HG03108 (cell line): Measurements from ENCODE around the gene BAX.

Experiments
- ATAC-seq: cut with Tn5 transposase; IDR thresholded peaks from one replicate; pipeline ENCODE4 v1.9.1; 2021; ENCODE audit warnings: moderate library complexity; ENCODE audit not compliant: unreplicated experiment

The BAX gene

DNA sequence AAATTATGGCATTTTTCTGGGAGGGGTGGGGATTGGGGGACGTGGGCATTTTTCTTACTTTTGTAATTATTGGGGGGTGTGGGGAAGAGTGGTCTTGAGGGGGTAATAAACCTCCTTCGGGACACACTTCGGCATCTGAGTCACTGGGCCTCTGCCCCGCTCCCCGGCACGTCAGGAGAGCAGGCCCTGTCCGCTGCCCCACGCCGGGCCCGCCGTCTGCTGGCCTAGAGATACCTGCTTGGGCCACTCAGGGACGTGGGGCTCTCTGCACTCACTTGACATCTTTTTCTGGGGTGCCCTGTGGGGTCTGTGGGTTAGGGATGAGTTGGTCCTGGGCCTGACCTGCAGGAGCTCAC, 7.0 kb downstream of the BAX start:
- no peak for ATAC-seq

DNA sequence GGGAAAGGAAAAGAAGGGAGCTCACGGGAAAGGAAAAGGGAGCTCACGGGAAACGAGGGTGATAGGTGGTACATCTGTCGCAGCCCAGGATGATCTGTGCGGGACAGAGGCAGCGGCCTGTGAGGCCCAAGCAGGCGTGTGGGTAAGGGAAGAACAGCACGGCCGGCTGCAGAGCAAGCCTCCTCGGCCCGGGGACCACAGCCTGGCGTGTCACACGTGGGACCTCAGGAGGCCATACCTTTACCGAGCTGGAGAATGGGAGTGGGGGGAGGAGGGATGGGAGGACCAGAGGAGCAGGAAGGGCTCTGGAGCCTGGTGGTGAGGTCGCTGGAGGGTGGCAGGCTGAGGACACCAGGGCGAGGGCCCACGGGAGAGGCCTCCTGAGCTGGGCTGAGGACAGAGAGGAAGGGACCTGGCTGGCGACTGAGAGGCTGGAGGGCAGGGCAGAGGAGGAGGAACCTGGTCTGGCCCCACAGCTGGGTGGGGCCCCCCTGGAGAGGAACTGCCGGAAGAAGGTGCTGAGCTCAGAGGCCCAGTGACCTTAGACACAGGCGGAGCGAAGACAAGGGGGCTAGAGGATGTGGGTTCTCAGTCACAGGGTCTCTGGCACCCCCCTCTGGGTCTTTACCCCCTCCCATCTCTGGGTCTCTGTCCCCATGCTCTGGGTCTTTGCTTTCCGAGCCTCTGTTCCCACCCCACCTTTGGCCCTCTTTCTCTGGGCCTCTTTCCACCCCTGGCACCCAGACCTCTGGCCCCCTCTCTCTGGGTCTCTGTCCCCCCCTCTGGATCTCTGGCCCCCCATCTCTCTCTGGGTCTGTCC, 7.6 kb downstream of the BAX start:
- ATAC-seq: peak; percentile 40

DNA sequence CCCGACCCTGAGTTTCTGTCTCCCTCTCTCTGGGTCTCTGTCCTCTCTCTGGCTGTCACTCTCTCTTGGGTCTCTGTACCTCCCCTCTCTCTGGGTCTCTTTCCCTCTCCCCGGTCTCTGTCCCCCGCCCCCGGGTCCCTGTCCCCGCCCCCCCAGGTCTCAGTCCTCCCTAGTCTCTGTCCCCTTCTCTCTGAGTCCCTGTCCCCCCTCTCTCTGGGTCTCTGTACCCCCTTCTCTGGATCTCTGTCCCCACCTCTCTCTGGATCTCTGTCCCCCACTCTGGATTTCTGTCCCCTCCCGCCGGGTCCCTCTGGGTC, 8.1 kb downstream of the BAX start:
- no peak for ATAC-seq

DNA sequence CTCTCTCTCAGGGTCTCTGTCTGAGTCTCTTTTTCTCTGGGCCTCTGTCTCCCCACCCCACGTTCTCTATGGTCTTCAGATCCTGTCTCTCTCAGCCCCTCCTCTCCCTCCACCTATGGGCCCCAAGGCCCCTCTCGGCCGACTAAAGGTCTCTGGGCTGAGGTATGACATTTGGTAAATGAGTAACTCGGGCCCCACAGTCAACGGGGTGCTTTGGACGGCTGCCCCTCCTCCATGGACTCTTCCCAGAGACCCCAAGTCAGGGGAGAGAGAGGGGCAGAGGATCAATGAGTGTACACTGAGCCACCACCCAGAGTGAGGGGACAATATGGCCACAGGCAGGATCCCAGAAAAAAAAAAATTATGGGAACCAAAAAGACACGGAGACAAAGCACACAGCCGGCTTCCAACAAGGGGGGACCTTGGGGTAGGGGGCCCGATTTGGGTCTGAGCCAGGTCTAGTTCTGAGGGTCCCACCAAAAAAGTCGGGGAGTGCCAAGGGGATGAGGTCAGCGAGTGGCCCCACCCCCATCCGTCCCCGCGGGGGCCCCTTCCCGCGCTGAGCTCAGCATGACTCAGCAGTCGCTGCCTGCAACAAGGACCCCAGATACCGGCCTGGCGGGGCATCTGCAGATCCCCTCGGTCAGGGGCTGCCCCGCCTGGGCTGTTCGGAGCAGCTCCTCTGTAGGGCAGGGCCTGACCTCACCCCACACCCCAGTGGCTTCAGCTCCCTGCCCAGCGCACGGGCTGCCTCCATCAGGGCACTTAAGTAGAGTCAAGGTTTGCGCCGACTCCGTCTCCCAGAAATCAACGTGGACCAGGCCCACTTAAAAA, 8.9 kb downstream of the BAX start:
- ATAC-seq: peak; percentile 27

DNA sequence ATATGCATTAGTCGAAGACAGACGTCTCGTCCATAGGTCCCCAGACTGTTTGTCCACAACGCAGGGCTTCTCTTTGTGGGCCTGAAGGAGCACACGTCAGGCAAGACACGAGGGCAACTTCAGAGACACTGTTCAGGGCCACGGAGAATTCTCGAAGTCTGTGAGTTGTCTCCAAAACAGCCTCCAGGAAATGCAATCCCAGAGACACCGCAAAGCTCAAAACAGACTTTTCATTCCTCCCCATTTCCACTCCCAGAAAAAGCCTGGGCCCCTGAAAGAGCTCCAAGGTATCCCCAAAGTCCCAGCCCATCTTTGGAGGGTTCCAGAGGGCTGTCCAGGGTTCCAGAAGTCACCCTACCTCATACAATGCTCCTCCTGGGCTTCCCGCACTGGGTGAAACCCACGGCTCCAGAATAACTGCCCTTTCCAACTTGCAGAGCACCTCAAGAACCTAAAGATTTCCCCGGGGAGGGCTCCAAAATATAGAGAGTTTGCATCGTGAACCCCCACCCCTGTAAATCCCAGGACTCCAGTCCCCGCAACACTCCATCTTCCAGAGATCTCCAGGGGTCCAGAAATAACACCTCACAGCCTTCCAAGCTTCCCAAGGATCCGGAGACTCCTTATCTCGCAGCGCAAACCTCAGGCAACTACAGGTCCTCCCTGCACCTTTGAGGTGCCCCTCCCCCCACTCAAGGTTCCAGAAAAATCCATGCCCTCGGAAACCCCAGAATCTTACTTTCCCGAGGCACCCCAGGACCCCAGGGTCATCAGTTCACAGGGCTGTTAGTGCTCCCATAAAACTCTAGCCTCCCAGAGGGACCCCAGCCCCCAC, 9.7 kb downstream of the BAX start:
- no peak for ATAC-seq

DNA sequence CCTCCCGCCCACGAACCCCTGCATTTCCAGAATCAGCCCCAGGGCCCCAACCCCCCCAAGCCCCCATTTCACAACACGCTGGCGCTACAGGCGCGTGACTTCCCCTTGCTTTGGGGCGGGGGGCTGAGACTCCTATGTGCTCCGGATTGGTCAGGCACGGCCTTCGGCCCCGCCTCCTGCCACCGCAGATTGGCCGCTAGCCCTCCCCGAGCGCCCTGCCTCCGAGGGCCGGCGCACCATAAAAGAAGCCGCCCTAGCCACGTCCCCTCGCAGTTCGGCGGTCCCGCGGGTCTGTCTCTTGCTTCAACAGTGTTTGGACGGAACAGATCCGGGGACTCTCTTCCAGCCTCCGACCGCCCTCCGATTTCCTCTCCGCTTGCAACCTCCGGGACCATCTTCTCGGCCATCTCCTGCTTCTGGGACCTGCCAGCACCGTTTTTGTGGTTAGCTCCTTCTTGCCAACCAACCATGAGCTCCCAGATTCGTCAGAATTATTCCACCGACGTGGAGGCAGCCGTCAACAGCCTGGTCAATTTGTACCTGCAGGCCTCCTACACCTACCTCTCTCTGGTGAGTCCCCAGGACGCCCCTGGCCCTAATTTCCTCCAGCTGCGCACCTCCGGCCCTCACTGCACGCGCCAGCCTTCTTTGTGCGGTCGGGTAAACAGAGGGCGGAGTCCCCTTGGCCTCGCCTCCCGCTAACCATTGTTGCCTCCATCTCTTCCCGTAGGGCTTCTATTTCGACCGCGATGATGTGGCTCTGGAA, 10.5 kb downstream of the BAX start, which contains the start of gene FTL:
Gene FTL, plus strand, starts transcription at position 270 of the 766 bp plus-strand sequence. Its CDS starts 199 bp downstream, at position 469.
- ATAC-seq: peak; percentile 45

DNA sequence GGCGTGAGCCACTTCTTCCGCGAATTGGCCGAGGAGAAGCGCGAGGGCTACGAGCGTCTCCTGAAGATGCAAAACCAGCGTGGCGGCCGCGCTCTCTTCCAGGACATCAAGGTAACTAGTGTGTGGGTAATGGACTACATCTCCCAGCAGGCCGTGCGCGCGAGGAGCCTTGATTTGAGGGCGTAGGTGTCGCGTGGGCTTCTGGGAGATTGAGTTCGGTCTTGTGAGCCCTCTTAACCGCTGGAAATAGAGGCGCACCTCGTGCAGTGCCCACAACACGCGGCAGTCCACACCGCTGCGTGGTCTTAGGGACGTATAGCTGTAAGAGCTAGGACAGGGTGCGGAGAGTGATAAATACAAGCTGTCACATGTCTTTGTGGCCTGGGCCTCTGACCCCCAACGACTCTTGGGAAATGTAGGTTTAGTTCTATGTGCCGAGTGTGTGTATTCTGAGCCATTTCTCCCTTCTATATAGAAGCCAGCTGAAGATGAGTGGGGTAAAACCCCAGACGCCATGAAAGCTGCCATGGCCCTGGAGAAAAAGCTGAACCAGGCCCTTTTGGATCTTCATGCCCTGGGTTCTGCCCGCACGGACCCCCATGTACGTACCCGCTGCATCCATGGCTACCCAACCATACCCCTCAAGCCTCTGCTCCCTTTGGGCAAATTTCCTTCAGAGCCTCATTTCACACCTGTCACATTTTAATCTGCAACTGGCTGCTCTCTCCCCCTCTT, 11.3 kb downstream of the BAX start:
- ATAC-seq: no peak

DNA sequence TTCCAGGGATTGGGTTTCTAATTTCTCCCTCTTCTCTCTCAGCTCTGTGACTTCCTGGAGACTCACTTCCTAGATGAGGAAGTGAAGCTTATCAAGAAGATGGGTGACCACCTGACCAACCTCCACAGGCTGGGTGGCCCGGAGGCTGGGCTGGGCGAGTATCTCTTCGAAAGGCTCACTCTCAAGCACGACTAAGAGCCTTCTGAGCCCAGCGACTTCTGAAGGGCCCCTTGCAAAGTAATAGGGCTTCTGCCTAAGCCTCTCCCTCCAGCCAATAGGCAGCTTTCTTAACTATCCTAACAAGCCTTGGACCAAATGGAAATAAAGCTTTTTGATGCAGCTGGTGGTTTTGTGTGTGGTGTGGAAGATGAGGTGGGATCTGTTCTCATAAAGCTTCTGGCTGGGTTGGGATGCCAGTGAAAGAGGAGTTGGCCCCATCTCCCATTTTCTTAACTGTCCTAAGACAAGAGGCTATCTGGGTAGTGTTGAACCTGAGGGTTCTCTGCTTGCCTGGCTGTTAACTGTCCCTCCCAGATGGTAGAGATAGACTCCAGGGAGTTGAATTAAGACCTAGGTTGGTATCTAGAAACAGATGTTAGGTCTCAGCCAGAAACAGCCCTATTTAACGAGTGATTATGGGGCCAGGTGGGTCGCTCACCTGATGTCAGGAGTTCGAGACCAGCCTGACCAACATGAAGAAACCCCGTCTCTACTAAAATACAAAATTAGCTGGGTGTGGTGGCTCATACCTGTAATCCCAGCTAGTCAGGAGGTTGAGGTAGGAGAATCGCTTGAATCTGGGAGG, 12.1 kb downstream of the BAX start:
- ATAC-seq: no peak

DNA sequence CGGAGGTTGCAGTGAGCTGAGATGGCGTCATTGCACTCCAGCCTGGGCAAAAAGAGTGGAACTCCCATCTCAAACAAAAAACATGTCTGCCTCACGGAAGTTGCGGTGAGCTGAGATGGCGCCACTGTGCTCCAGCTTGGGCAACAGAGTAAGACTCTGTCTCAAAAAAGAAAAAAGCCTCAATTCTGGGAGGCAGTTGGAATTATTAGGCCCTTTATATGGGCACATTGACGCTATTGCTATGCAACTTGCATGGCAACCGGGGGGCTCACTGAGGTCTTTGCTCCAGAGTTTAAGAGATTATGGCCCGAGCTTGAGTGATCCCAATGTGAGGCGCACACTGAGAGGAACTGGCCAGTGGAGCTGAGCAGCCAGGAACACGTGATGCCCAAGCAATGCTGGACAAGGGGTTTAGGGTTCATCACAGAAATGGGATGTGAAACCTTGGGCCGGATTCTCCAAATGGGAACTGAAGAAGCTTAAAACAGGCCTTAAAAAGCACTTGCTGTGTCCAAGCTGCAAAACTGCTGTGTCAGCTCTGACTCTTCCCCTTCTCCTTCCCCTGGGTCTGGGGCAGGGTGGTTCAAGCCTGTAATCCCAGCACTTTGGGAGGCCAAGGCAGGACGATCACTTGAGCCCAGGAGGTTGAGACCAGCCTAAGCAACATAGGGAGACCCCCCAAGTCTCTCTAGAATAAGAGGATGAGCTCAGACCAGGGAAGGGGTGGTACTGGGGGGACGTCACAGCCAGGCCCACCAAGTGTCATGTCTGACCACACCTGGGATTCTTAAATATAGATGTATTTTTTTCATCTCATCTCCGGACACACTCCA, 12.9 kb downstream of the BAX start:
- ATAC-seq: no peak

DNA sequence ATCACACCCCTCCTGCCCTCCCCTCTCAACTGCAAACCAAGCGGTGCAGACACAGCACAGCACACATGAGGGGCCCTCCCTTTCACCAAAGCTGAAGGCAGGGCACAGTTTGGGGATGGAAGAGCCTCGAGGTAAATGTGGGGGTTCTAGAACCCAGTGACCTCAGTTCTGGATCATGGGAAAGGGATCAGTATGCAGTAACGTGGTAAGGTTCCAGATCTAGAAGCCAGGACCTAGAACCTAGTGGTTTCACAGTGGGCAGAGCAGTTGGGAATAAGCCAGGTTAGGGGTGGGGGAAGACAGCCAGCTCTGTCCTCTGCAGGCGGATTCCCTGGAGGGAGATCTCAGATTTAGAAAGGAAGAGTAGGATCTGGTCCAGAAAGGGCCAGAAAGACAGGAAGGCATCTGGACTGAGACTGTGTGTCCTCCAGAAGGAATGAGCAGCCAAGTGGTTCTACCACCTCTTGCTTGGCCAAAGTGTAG, 13.5 kb downstream of the BAX start:
- ATAC-seq: no peak

DNA sequence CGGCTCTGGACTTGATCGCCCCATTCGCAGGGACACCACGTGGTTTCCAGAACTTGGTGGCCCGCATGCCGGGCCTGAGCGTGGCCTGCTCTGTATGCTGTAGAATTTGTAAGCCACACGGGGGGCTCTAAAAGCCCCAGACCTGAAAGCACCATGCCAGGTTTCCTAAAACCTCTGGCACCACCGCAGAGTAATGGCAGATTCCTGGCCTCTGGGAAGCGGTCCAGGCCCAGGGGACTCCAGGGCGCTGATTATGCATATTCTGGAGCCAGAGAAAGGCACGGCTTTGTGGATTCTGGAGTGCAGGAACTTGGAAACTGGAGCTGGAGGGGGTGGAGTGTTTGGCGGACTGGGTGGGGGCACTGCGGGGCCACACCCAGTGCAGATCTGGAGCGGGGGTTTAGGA, 14.1 kb downstream of the BAX start:
- no peak for ATAC-seq

DNA sequence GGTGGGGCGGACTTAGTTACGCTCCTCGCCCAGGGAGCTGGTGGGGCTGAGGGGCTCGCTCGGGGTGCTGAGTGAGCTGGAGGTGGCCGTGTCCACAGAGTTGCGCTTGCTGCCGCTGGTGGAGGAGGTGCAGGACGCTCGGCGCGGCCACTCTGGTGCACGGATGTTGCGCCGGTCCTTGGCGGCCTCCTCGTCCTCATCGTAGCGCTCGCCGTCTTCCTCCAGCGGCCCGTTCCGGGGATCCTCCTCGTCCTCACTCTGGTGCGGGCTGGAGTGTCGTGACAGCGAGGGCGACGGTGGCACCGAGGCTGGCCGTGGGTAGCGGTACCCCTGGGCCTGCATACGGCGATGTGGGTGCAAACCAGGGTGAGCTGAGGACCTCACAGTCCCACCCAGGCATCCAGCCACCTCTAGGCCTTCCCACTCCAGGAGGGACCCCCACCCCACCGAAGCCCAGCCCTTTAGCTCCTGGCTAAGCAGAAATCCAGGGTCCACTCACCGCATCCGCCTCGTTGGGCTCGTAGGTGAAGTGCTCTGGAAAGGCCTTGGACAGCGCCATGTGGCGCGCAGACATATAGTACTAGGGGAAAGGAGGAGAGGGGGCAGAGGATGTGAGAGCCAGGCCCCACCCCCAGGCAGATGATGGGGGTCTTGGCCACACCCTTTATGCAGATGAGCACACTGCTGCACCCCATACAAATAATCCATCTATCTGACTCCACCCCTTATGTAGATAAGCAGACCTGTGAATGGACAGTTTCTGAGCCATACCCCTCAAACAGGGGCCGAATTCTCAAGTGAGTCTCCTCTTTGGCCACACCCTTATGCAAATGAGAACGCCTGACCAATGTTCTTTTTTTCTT, 14.8 kb downstream of the BAX start:
- no peak for ATAC-seq

DNA sequence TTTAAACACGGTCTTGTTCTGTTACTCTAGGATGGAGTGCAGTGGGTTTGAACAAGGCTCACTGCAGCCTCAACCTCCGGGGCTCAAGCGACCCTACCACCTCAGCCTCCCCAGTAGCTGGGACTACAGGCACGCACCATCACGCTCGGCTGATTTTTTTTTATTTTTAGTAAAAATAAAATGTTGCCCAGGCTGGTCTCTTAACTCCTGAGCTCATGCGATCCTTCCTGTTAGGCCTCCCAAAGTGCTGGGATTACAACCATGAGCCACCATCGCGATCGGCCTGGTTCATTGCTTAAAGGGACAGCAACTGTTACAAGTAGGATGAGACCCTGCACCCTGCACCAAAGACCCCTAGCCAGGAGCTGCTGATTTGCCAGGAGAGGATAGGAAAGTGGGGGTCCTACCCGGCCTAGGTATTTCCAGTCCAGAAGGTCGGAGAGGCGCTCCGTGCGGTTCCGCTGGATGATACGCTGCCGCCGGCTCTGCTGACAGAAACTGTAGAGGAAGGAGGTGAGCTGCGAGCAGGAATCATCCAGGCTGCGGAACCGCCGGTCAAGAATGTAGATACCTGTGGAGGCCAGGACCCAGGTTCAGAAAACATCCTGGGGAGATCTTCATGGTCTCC, 15.6 kb downstream of the BAX start:
- no peak for ATAC-seq

DNA sequence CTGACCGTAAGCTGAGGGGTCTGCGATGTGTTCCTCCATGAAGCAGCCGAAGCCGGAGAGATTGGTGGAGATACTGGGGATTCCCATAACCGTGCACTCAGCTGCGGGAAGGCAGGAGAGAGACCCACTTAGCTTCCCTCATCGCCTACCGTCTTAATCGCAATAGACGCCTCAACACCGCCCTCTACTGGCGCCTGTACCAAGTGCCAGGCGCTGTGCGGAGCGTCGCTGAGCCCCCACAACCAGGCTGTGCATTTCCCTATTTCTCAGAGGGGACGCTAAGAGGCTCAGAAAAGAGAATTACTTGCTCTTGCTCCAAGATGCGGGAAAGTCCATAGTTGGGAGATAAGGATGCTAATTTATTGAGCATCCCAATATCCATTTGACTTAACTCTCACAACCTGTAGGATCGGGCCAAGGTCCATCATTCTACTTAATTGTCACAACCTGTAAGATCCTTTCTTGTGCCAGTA, 16.3 kb downstream of the BAX start:
- ATAC-seq: no peak

DNA sequence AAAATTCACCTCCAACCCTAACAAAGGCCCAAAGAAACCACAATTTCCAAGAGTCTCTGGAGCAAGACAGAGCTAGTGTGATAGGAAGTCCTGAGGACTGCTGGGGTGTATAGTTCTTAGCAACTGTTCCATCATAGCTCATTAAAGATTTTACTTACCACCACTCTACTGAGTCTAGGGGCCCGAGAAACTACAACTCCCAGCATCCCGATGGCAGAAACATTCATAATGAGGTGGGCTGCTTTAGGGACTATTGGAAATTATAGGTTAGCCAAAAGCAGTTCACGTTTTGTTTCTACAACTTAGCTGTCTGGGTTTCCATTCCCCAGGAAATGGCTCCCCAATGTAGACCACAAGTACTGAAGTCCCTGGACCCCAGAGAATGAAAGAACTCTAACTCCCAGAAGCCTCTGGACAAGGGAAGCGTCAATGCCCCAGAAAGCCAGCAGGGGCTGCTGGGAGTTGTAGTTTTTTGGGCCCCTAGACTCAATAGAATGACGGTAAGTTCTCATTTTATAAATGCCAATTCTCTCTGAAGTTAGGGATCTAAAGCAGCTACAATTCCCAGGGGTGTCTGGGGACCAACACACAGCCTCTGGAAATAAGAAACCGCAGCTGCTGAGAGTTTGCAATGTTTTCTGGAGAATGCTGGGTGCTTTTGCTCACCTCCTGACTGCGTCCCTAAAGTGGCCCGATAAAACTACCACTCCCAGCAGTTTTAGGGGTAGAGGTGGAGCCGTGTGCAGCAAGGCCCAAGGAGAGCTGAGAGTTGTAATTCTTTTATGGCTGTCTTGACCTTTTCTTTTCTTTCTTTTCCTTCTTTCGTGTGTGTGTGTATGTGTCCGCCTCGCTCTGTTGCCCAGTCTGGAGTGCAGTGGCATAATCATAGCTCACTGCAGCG, 21.5 kb downstream of the BAX start:
- no peak for ATAC-seq

DNA sequence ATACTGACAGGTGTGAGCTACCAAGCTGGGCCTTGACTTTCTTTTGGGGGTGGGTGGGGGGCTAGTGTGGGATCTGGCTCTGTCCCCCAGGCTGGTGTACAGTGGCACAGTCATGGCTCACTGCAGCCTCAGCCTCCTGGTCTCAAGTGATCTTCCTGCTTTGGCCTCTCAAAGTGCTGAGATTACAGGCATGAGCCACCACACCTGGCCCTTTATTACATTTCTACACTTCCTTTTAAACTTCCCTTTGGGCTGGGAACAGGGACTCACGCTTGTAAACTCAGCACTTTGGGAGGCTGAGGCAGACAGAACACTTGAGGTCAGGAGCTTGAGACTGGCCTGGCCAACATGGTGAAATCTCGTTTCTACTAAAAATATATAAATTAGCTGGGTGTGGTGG, 22.4 kb downstream of the BAX start:
- ATAC-seq: no peak
